ENCODE results near the gene STARD3. TPM values are rescaled to one million over a fixed set of nuclear protein-coding genes. Genes with fewer than 3 reads are reported as not detected.

The STARD3 gene
- total and polyA plus RNA-seq, 2 of the 13 experiments (the other 11 are each of a cell fraction or from before 2014, with no cell fraction given), result 34.6 to 100 TPM

DNA sequence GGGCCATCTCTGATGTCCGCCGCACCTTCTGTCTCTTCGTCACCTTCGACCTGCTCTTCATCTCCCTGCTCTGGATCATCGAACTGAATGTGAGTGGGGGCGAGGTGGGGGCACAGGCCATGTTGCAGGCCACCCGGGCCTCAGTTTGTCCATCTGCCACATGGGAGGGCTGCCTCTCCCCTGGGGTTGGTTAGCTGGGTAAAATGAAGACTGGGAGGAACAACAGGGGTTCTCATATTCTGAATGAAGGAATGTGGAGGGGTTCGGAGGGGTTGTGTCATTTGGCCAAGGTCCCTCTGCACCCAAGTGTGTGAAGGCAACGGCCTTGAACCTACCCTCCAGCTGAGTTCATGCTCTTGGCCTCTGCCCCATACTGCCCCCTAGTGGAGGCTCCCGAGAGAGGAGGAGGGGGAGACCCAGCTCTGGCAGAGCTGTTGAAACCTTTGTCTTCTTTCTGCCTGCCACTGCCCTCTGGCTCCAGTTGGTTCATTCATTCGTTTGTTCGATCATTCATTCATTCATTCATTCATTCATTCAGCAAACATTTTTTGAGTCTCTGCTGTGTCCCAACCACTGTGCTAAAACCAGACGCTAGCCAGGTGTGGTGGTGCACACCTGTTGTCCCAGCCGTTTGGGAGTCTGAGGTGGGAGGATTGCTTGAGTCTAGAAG is 16.9 kb downstream of the STARD3 start (continued):
- TF ChIP-seq NFE2 (CRISPR knock-in tag; IDR thresholded peaks at IDR 0.05) (0 out of 2 replicates have a peak, but pooled peaks have one; percentile 2), AGO1 (IDR thresholded peaks at IDR 0.05; ENCODE audit: low read depth, low read length, poor library complexity, severe bottlenecking) (no peak), MTA1 (CRISPR knock-in tag; IDR thresholded peaks at IDR 0.05; ENCODE audit: borderline replicate concordance) (no peak), ZMYM3 (CRISPR knock-in tag; IDR thresholded peaks at IDR 0.05) (peak; percentile 92), ZNF510 (CRISPR knock-in tag; IDR thresholded peaks at IDR 0.05; ENCODE audit: low read depth) (no peak), RCOR2 (CRISPR knock-in tag; IDR thresholded peaks at IDR 0.05) (peak; percentile 46; the same call in 1 of the 2 replicates), HMG20B (CRISPR knock-in tag; conservative IDR thresholded peaks at IDR 0.05) (peak; percentile 27; the same call in 1 of the 2 replicates), LBX2 (CRISPR knock-in tag; IDR thresholded peaks at IDR 0.05; ENCODE audit: borderline replicate concordance) (no peak), KDM1A (CRISPR knock-in tag; IDR thresholded peaks at IDR 0.05) (peak; percentile 86), REPIN1 (CRISPR knock-in tag; IDR thresholded peaks at IDR 0.05; ENCODE audit: borderline replicate concordance, low read depth) (peak; percentile 83; the same call in 1 of the 2 replicates), RARG (CRISPR knock-in tag; IDR thresholded peaks at IDR 0.05; ENCODE audit: low read depth) (no peak), ZFP41 (CRISPR knock-in tag; IDR thresholded peaks at IDR 0.05; ENCODE audit: borderline replicate concordance) (no peak), NCOA1 (CRISPR knock-in tag; IDR thresholded peaks at IDR 0.05) (no peak), KMT2A (CRISPR knock-in tag; IDR thresholded peaks at IDR 0.05) (no peak), ZNF746 (CRISPR knock-in tag; IDR thresholded peaks at IDR 0.05) (no peak), ZNF564 (CRISPR knock-in tag; IDR thresholded peaks at IDR 0.05) (no peak), MYC (CRISPR knock-in tag; IDR thresholded peaks at IDR 0.05; ENCODE audit: borderline replicate concordance) (0 out of 2 replicates have a peak, but pooled peaks have one; percentile 17), HOXA7 (CRISPR knock-in tag; IDR thresholded peaks at IDR 0.05) (no peak), ZNF740 (CRISPR knock-in tag; IDR thresholded peaks at IDR 0.05) (peak; percentile 74; the same call in 1 of the 2 replicates), ZNF33A (CRISPR knock-in tag; IDR thresholded peaks at IDR 0.05; ENCODE audit: borderline replicate concordance) (no peak), NCOR1 (IDR thresholded peaks at IDR 0.05; ENCODE audit: borderline replicate concordance, low read length) (peak; percentile 57; the same call in 1 of the 2 replicates), ZNF652 (CRISPR knock-in tag; IDR thresholded peaks at IDR 0.05; ENCODE audit: borderline replicate concordance, low read depth) (no peak), RFX1 (IDR thresholded peaks at IDR 0.05) (no peak), ONECUT2 (CRISPR knock-in tag; IDR thresholded peaks at IDR 0.05) (no peak), SRSF1 (optimal IDR thresholded peaks at IDR 0.05; ENCODE audit: low read depth, low read length) (no peak), FOSL1 (CRISPR knock-in tag; IDR thresholded peaks at IDR 0.05; ENCODE audit: borderline replicate concordance) (no peak), ZNF609 (CRISPR knock-in tag; IDR thresholded peaks at IDR 0.05; ENCODE audit: borderline replicate concordance) (0 out of 2 replicates have a peak, but pooled peaks have one; percentile 16)

All from HepG2 (cell line).